GM18526 (cell line): ENCODE measurements around the gene CX3CR1.

ENCODE experiments used
- POLR2A ChIP-seq: IDR thresholded peaks from 3 replicates; pipeline ENCODE4 v1.6.1; 2011; ENCODE audit not compliant: insufficient read length; ENCODE audit errors: extremely low read depth

CX3CR1 gene, protein sequence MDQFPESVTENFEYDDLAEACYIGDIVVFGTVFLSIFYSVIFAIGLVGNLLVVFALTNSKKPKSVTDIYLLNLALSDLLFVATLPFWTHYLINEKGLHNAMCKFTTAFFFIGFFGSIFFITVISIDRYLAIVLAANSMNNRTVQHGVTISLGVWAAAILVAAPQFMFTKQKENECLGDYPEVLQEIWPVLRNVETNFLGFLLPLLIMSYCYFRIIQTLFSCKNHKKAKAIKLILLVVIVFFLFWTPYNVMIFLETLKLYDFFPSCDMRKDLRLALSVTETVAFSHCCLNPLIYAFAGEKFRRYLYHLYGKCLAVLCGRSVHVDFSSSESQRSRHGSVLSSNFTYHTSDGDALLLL

GRCh38 chr3:39279745-39280517, at the start of gene CX3CR1:
CX3CR1 (minus strand) TSS chr3:39280036; CDS start chr3:39266509, 13,527 bp downstream.
- TF ChIP-seq POLR2A = no peak

DNA sequence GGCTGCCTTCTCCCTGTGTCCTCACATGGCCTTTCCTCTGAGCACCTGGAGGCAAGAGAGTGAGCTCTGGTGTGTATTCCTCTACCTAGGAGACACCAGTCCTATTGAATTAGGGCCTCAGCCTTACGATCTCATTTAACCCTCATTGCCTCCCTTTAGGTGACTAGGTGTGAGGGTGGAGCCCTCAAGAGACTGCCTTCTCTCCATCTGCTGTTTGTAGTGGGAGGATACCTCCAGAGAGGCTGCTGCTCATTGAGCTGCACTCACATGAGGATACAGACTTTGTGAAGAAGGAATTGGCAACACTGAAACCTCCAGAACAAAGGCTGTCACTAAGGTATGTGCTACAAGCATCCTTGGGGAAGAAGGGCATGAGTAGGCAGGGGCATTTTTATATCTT, 49.7 kb upstream of the CX3CR1 start, which contains the start of gene CCR8:
Gene CCR8, plus strand, starts transcription at position 217 of the 400 bp plus-strand sequence. CDS start 2,623 bp downstream, outside the sequence.
- TF ChIP-seq POLR2A = no peak

GRCh38 chr3:39327746-39328349, 48.0 kb upstream of the CX3CR1 start:
- no peak for TF ChIP-seq POLR2A

GRCh38 chr3:39327053-39327745, 47.4 kb upstream of the CX3CR1 start:
- no peak for TF ChIP-seq POLR2A

- no peak for TF ChIP-seq POLR2A
Observed at GRCh38 chr3:39325236-39325635, 45.4 kb upstream of the CX3CR1 start.

DNA sequence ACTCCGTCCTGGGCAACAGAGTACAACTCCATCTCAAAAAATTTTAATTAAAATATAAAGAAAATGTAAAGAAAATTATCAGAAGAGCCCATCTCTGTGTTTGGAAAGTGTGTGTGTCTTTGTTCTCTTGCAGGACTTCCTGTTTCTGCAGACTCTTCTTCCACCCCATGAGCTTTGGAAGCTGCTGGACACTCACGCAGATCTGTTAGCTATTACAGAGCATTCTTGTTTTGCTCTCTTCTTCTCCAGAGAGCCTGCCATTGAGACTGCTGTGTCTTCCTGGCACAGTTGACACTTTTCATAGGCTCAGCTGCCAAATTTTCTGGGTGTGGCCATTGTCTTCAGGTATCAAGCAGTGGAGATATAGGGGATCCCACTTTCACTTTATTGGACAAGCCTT, 43.7 kb upstream of the CX3CR1 start:
- no peak for TF ChIP-seq POLR2A

DNA sequence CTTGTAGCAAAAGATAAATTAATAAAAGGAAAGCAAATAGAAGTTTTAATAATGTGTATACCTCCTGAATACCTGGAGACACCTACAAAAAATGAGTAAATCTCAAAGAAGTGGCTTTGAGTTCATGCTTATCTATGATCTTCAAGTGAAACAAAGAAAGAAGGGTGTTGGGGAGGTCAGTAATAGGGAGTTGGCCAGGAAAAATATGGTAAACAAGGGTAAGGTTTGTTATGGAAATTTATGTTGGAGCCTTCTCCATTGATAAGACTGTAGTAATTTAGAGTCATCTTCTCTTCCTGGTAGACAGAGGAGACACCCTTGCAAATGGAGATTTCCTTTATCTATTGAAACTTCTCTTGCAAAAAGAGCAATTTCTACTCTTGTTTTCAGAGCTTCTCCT, 43.1 kb upstream of the CX3CR1 start:
- TF ChIP-seq POLR2A = no peak

GRCh38 chr3:39319249-39319648, 39.4 kb upstream of the CX3CR1 start:
- TF ChIP-seq POLR2A = no peak

- no peak for TF ChIP-seq POLR2A
Observed at GRCh38 chr3:39318301-39318700, 38.5 kb upstream of the CX3CR1 start.

DNA sequence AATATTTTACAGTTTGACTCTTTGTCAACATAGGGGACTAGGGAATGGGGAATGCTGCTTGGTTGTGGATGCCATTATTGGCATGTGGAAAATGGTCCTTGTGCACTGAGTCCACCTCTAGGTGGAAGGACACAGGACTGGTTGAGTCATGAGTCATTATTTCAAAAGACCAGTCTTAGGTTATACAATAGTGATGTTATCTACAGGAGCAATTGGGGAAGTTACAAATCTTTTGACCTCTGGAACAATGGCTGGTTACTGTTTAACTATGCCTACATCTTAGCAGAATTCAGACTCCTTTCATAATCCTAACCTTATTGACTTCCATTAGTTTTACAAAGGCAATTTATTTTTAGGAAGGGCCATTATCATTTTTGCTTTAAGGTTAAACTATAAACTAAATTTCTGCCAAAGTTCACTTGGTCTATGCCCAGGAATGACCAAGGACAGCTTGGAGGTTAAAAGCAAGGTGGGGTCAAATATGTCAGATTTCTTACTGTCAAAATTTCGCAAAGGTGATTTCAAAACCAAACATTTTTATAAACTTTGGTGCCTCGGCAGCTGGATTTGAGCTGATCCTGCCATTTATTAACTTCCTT, 37.8 kb upstream of the CX3CR1 start:
- no peak for TF ChIP-seq POLR2A

DNA sequence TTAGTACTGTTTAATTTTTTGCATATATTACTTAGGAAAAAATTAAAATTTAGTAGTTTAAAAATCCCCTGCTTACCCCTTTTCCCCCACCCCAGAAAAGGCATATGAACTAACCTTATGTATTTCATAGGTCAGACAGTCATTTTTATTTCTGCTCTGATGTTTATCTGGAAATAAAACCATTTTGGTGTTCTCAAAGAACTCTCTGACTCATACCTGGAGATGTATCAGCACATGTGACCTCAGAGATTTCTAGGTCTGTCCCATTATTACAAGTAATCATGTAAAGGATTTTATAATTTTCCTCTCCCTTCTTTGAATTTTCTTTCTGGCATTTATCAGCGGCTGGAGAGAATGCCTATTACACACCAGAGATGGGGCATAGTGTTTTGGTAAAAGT, 35.6 kb upstream of the CX3CR1 start:
- TF ChIP-seq POLR2A = no peak

DNA sequence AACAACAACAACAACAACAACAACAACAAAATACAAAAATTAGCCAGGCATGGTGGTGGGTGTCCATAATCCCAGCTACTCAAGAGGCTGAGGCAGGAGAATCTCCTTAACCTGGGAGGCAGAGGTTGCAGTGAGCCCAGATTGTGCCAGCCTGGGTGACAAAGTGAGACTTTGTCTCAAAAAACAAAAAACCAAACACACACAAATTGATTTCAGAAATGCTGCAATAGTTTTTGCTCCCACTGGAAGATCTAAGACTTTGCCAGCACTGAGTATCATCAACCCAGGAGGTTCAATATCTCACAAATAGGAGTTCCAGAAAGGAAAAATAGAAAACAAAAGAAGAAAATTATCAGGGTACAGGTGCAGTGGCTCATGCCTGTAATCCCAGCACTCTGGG, 33.5 kb upstream of the CX3CR1 start:
- no peak for TF ChIP-seq POLR2A

- no peak for TF ChIP-seq POLR2A
Observed at GRCh38 chr3:39302178-39302577, 22.3 kb upstream of the CX3CR1 start.

DNA sequence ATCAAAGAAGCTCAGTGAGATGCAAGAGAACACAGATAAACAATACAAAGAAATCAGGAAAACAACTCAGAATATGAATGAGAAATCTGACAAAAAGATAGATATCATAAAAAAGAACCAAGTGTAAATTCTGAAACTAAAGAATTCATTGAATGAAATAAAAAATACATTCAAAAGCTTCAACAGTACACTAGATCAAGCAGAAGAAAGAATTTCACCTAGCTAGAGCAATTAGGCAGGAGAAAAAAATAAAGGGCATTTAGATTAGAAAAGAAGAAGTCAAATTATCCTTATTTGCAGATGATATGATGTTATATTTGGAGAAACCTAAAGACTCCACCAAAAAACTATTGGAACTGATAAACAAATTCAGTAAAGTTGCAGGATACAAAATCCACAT, 19.4 kb upstream of the CX3CR1 start:
- no peak for TF ChIP-seq POLR2A

- no peak for TF ChIP-seq POLR2A
Observed at GRCh38 chr3:39296197-39297077, 16.6 kb upstream of the CX3CR1 start.
